GDM1 (cell line): ENCODE results near the gene HVCN1.
"Not testable (repeated sequence)": the region's sequence is repeated elsewhere in the genome, so short reads cannot be mapped to it uniquely, and the experiment has no call there.

Experiments used
- DNase-seq: peaks from one replicate; lab custom pipeline; 2025; lab: John Stamatoyannopoulos, UW

Gene HVCN1

DNA sequence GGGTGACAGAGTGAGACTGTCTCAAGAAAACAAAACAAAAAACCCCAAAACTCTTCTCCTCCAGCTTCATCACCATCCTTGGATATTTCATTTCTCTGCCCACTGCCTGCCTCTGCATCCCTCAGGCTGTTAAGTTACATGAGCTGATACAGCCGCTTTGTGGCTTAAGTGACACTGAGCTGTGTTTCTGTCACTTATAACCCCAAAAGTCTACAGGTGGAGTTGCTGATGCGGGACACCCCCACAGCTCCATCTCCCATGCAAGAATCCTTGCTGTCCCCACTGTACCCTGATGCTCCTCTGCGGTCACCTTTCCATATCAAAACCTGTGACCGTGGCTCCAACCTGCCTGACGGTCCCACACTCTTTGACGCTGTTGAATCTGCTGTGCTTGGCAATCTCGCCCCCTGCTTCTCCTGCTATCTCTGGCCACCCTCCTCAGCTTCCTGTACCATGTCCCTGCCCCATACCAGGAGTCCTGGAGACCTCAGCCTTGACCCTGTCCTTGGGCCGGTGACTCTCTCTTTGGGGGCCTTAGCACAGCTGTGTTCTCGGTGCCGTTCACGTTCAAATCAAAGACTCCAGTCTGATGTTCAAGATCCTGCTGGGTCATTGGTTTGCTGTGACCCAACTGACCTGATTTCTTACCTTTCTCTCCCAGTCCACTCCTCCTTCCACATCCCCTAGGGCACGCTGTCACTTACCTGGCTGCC lies 20.3 kb downstream of the HVCN1 start:
- no peak for DNase-seq

- no peak for DNase-seq
These were observed 21.2 kb downstream of the HVCN1 start for GRCh38 chr12:110667671-110668070.

- no peak for DNase-seq
These were observed 22.0 kb downstream of the HVCN1 start for GRCh38 chr12:110666892-110667291.

DNA sequence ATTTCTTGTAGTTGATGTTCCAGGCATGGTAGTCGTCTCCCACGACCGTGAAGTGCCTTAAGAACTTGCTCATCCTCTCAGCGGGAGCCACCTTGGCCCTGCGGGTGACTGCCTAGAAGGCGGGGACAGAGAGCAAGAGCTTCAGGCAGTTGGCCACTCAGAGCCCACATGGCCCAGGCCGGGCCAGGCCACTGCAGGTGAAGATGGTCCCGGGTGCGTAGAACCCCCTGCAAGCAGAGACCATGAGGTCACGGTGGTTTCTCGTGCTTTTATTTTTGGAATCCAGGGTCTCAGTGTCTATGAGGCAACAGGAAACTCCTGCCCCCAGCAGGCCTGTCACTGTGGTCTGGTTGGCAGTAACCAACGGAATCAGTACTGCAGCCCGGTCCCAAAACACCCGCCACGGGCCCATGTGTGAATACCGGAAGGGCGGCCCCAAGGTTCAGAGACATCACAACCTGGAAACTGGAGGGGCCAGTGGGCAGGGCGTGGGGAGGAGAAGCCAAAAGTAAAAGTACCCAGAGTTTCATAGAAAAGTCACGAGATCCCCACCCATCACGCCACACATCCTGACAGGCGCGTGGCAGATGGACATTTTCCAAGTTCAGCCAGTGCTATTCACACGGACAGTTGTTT lies 27.5 kb downstream of the HVCN1 start:
- peak; percentile 66 for DNase-seq

- no peak for DNase-seq
These were observed 30.0 kb downstream of the HVCN1 start for GRCh38 chr12:110658878-110659277.

GRCh38 chr12:110658242-110658641 lies 30.7 kb downstream of the HVCN1 start:
- DNase-seq = no peak

DNA sequence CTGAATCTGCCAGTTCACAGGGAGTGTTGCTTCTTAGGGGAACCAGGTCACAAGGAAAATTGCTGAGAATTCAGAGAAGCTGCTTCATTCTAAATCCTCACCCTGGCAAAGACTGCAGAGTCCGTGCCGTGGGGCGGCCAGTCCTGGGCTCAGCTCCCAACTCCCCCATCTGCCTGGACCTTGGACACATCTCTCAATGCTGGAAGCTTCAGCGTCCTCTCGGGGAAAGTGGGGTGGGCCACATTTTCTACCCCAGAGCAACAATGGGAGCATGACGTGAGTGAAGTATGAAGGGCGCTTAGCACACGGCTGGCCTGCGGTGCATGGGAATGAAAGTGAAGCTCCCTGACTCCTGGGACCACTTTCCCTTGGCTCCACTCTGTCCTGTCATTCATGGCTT lies 31.2 kb downstream of the HVCN1 start:
- no peak for DNase-seq

GRCh38 chr12:110656071-110656655 lies 32.8 kb downstream of the HVCN1 start:
- DNase-seq = no peak

- not testable (repeated sequence) for DNase-seq
These were observed 34.7 kb downstream of the HVCN1 start for GRCh38 chr12:110654238-110654637.

GRCh38 chr12:110649341-110649847 lies 39.5 kb downstream of the HVCN1 start:
- DNase-seq = no peak

- DNase-seq = no peak
These were observed 41.3 kb downstream of the HVCN1 start for GRCh38 chr12:110647631-110648040.

DNA sequence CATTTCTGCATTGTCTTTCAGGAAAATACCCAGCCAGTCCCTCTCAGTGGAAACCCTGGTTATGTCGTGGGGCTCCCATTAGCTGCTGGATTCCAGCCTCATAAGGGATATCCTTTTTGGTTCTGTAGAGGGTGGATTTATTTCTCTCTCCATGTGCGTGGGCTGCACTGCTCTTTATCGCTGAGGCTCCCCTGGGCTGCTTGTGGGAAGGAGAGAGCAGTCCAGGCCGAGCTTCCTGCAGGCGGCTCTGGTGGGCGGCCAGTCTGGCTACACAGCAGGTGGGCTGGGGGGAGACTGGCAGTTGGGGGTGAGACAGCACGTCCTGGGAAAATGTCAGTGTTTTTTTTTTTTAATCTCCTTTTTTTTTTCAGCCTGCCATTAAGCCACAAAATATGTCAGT lies 47.4 kb downstream of the HVCN1 start:
- DNase-seq = no peak

DNA sequence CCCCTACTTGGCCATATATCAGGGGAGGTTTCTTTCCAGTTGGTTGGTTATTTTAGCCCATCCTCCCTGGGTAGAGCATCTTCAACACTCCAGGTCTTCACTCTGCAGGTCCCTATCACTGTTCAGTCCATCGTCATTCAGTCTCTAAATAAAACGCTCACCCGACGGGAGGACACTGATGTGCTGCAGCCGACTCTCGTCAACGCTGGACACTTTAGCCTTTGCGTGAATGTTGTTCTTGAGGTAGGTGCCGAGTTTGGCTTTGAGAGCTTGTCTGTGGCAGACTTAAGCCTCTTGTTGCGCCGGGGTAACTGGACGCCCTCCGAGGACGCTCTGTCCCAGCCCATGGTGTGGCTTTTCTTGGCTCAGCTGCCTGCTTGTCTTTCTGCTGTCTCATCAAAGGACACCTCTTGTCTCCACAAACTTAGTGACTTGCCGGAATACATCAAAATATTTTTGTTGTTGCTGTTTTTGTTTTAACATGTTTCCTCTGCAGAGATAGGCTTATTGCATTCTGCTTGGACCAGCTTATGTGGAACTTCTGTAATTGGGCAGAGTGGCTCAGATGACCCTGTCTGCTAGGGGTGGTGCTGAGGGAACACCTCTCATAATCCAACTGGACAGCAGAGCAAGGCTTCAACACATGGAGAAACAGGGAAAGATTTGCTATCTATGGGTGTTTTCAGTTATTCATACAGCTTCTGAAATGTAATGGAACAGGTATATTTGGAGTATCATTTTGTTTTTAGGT lies 48.5 kb downstream of the HVCN1 start:
- no peak for DNase-seq

DNA sequence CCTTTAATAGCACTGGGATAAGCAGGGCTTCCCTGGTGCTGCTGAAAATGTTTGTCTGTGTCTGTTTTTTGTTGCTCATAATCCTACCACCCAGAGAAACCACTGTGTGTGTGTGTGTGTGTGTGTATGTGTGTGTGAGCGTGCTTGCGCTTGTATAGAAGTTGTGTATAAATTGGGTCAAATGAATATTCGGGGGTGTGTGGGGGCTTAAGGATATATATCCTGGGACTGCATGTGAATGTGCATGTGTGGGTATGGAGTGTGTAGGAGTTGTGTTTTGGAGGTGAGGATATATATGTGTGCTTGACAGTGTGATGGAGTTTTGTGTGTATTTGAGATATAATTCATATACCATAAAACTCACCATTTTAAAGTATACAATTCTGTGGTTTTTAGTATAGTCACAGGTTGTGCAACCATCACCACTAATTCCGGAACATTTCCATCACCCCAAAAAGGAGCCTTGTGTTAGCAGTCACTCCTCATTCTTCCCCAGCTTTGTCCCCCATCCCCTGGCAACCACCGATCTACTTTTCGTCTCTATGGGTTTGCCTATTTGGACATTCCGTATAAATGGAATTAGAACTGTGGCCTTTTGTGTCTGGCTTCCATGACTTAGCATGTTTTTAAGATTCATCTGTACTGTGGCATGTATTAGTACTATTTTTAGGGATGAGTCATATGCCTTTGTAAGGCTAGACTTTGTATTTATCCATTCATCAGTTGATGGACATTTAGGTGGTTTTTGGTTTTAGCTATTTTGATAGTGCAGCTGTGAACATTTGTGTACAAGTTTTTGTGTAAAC lies 49.4 kb downstream of the HVCN1 start:
- DNase-seq = no peak

DNA sequence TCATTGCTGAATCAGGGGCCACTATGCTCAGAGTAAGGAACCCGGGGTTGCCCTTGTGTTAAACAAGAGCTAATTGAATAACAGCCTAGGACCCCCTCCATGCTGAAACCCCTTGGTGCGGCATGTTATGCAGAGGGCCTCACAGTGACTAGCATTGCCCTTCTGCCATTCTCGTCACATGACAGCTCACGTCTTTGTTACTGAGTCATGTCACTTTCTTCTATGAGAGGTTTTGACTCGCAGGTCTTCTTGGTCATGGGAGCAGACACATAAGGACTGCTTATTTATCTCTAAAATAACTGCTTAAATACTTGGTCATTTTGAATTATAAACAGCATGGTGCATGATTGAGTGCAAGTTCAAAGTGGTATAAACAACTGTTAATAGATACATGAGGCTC lies 50.1 kb downstream of the HVCN1 start:
- DNase-seq = no peak

GRCh38 chr12:110637869-110638441 lies 51.0 kb downstream of the HVCN1 start:
- no peak for DNase-seq

GRCh38 chr12:110636516-110636915 lies 52.4 kb downstream of the HVCN1 start:
- DNase-seq = no peak

DNA sequence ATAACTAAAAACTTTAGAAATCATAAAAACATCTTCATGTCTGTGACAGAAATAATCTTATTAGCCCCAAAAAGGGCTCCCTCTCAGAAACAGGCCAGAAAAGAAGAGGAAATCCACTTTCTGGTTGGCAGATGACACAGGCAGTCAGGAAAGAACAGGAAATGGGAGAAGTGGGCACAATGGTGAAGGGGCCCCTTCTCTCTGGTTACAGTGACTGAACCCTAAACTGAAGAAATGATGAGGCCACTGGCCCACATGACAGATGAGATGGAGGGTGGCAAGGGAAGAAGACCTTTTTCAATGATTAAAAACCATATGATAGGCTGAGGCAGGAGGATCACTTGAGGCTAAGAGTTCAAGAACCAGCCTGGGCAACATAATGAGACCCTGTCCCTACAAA lies 53.9 kb downstream of the HVCN1 start:
- DNase-seq = no peak

DNA sequence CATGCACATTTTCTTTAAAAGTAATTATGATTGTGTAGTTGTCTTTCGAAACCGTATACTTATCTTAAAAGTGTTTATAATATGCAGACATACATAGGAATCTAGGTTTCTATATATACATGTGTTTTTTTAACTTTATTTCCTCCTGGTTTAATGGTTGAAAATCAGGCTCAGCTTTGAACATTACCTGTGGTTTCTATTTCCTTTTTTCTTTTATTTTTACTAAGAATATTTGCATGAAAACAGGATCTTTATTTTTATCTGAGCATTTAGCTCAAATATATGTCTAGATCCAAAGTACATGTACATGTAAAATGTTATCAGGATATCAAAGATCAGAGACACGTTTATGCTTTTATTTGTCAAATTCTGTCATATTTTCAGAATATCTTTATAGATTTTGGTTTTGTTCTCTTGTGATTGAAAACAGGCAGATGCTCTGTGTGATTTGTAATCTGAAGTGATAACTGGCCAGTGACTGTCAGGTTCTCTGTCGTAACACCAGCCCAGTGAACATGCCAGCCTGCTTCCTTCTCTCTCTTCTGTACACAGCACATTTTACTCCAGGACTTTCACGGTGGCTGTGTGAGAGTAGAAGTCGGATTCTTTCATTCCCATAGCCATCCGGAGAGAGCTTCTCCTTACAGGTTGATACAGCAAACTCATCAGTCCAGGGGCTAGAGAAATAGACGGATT lies 61.3 kb downstream of the HVCN1 start:
- no peak for DNase-seq

GRCh38 chr12:110622582-110622981 lies 66.3 kb downstream of the HVCN1 start:
- no peak for DNase-seq

- DNase-seq = no peak
These were observed 69.4 kb downstream of the HVCN1 start for GRCh38 chr12:110619534-110619953.
